HepG2 (cell line): ENCODE data around the gene MLLT10. TPM values are rescaled to one million over a fixed set of nuclear protein-coding genes. Genes with fewer than 3 reads are reported as not detected.

Experiments
- BCL3 ChIP-seq: sonication (generic); formaldehyde crosslinking; IDR thresholded peaks from 2 replicates; pipeline ENCODE4 v1.5.1; 2020; ENCODE audit warnings: mild to moderate bottlenecking, missing genetic modification reagents, moderate library complexity
- CC2D1A ChIP-seq: sonication (generic); formaldehyde crosslinking; IDR thresholded peaks from 2 replicates; pipeline ENCODE4 v1.8.1; 2023; ENCODE audit warnings: mild to moderate bottlenecking, missing genetic modification reagents
- JDP2 ChIP-seq: sonication (generic); formaldehyde crosslinking; IDR thresholded peaks from 2 replicates; pipeline ENCODE4 v1.8.1; 2022; ENCODE audit warnings: missing genetic modification reagents, borderline replicate concordance
- LBX2 ChIP-seq: sonication (generic); formaldehyde crosslinking; IDR thresholded peaks from 2 replicates; pipeline ENCODE4 v1.5.0; 2020; ENCODE audit warnings: missing genetic modification reagents, mild to moderate bottlenecking, borderline replicate concordance
- MTF1 ChIP-seq: sonication (generic); formaldehyde crosslinking; IDR thresholded peaks from 2 replicates; pipeline ENCODE4 v1.5.0; 2020; ENCODE audit warnings: missing genetic modification reagents
- NCOA1 ChIP-seq: sonication (generic); formaldehyde crosslinking; IDR thresholded peaks from 2 replicates; pipeline ENCODE4 v1.9.0; 2021; ENCODE audit warnings: missing genetic modification reagents
- PAWR ChIP-seq: sonication (generic); formaldehyde crosslinking; IDR thresholded peaks from 2 replicates; pipeline ENCODE4 v1.4.0; 2020; ENCODE audit warnings: missing genetic modification reagents, mild to moderate bottlenecking, borderline replicate concordance
- TEF ChIP-seq: sonication (generic); formaldehyde crosslinking; IDR thresholded peaks from 2 replicates; pipeline ENCODE4 v1.5.0; 2020; ENCODE audit warnings: missing genetic modification reagents
- TFDP2 ChIP-seq: sonication (generic); formaldehyde crosslinking; IDR thresholded peaks from 2 replicates; pipeline ENCODE4 v1.4.0; 2020; ENCODE audit warnings: missing genetic modification reagents
- ZBTB8A ChIP-seq: sonication (generic); formaldehyde crosslinking; IDR thresholded peaks from 2 replicates; pipeline ENCODE4 v1.4.0; 2020; ENCODE audit warnings: mild to moderate bottlenecking, low read depth, missing genetic modification reagents, borderline replicate concordance
- ZNF335 ChIP-seq: sonication (generic); formaldehyde crosslinking; IDR thresholded peaks from 2 replicates; pipeline ENCODE4 v1.4.0; 2020; ENCODE audit warnings: missing genetic modification reagents
- ZNF552 ChIP-seq: sonication (generic); formaldehyde crosslinking; IDR thresholded peaks from 2 replicates; pipeline ENCODE4 v1.9.0; 2022; ENCODE audit warnings: missing genetic modification reagents, mild to moderate bottlenecking, borderline replicate concordance
- ZNF597 ChIP-seq: sonication (generic); formaldehyde crosslinking; IDR thresholded peaks from 2 replicates; pipeline ENCODE4 v1.5.0; 2020; ENCODE audit warnings: missing genetic modification reagents
- ZNF644 ChIP-seq: IDR thresholded peaks from 2 replicates; pipeline ENCODE4 v1.6.1; 2016; ENCODE audit warnings: low read depth
- ZSCAN9 ChIP-seq: IDR thresholded peaks from 2 replicates; pipeline ENCODE4 v1.6.1; 2016; ENCODE audit warnings: borderline replicate concordance
- polyA plus RNA-seq, 8 experiments: library from polyadenylated mRNA; depleted of rRNA in 3 of 8; stranded (reverse) in 7 of 8; unstranded in 1 of 8; fragments of >200 nt; fragmentation: Illumina TruSeq in 4 of 8; extraction: Trizol in 4 of 8; gene quantifications; 2 replicates each; pipeline versions ENCODE4 v1.2.1 to v1.2.3, GENCODE V29; 2011 to 2016; ENCODE audit warnings: low read depth in 4 of 8, missing spikeins in 1 of 8, mixed read lengths in 1 of 8; ENCODE audit not compliant: insufficient read depth in 1 of 8
- total RNA-seq, 5 experiments: library from RNA; depleted of rRNA; stranded (reverse); fragments of >200 nt; fragmentation: Illumina TruSeq; extraction: Trizol; gene quantifications; 2 replicates each; pipeline ENCODE4 v1.2.3, GENCODE V29; 2016; ENCODE audit warnings: low read depth in 1 of 5
- TF ChIP-seq, protein P1 (sequence below): sonication (generic); formaldehyde crosslinking; IDR thresholded peaks from 2 replicates; pipeline ENCODE4 v1.4.0; 2020; ENCODE audit warnings: missing genetic modification reagents, borderline replicate concordance
- TF ChIP-seq, protein P2 (sequence below): sonication (generic); formaldehyde crosslinking; IDR thresholded peaks from 2 replicates; pipeline ENCODE4 v1.5.0; 2020; ENCODE audit warnings: missing genetic modification reagents

The MLLT10 gene
- total and polyA plus RNA-seq, 2 of the 13 experiments (the other 11 are each of a cell fraction or from before 2014, with no cell fraction given) = 51.3 to 84.1 TPM

DNA sequence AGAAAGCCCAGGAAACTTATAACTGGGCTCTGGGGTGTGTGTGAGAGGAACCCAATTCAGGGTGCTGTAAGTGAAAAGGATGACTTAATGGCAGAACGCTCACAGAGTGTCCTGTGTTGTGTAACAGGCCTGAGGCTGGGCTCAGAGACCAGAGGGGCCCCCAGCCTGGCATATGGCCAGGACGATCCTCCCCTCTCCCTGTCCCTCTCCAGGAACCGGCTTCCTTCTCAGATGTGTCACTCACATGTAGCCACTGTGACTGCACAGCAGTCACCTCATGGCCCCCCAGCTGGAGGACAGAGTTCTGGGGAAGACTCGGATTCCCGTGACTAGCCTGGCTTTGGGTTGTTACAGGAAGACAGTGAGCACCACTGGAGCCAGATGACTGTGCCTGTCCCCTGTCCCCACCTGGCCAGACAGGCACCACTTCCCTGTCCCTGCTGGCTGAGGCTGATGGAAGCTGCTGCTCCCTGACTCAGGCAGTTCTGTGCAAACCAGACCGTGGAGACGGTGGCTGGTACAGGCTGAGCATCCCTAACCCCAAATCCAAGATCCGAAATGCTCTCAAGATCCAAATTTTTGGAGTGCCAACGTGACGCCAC, 220.5 kb downstream of the MLLT10 start (continued):
- TF ChIP-seq, protein P1, sequence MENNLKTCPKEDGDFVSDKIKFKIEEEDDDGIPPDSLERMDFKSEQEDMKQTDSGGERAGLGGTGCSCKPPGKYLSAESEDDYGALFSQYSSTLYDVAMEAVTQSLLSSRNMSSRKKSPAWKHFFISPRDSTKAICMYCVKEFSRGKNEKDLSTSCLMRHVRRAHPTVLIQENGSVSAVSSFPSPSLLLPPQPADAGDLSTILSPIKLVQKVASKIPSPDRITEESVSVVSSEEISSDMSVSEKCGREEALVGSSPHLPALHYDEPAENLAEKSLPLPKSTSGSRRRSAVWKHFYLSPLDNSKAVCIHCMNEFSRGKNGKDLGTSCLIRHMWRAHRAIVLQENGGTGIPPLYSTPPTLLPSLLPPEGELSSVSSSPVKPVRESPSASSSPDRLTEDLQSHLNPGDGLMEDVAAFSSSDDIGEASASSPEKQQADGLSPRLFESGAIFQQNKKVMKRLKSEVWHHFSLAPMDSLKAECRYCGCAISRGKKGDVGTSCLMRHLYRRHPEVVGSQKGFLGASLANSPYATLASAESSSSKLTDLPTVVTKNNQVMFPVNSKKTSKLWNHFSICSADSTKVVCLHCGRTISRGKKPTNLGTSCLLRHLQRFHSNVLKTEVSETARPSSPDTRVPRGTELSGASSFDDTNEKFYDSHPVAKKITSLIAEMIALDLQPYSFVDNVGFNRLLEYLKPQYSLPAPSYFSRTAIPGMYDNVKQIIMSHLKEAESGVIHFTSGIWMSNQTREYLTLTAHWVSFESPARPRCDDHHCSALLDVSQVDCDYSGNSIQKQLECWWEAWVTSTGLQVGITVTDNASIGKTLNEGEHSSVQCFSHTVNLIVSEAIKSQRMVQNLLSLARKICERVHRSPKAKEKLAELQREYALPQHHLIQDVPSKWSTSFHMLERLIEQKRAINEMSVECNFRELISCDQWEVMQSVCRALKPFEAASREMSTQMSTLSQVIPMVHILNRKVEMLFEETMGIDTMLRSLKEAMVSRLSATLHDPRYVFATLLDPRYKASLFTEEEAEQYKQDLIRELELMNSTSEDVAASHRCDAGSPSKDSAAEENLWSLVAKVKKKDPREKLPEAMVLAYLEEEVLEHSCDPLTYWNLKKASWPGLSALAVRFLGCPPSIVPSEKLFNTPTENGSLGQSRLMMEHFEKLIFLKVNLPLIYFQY (CRISPR knock-in tag) = no peak
- TF ChIP-seq PAWR (CRISPR knock-in tag) (no peak), BCL3 (CRISPR knock-in tag) (no peak), TEF (CRISPR knock-in tag) (peak; percentile 97), CC2D1A (CRISPR knock-in tag) (no peak), ZNF552 (CRISPR knock-in tag) (no peak), MTF1 (CRISPR knock-in tag) (no peak), LBX2 (CRISPR knock-in tag) (0 out of 2 replicates have a peak, but pooled peaks have one; percentile 35), TFDP2 (CRISPR knock-in tag) (0 out of 2 replicates have a peak, but pooled peaks have one; percentile 13), ZNF597 (CRISPR knock-in tag) (no peak), JDP2 (CRISPR knock-in tag) (no peak), ZSCAN9 (no peak), ZBTB8A (CRISPR knock-in tag) (no peak), NCOA1 (CRISPR knock-in tag) (no peak), ZNF335 (CRISPR knock-in tag) (no peak; the same call in 1 of the 2 replicates), ZNF644 (CRISPR knock-in tag) (no peak)
- TF ChIP-seq, protein P2, sequence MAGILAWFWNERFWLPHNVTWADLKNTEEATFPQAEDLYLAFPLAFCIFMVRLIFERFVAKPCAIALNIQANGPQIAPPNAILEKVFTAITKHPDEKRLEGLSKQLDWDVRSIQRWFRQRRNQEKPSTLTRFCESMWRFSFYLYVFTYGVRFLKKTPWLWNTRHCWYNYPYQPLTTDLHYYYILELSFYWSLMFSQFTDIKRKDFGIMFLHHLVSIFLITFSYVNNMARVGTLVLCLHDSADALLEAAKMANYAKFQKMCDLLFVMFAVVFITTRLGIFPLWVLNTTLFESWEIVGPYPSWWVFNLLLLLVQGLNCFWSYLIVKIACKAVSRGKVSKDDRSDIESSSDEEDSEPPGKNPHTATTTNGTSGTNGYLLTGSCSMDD (CRISPR knock-in tag) = no peak
